HG03064 (cell line): ENCODE results near the gene EREG.
A peak's percentile ranks its signal among the peaks of the same experiment; 100 is the strongest.
"Not testable (repeated sequence)": the region's sequence is repeated elsewhere in the genome, so short reads cannot be mapped to it uniquely, and the experiment has no call there.

Experiments
- ATAC-seq: cut with Tn5 transposase; IDR thresholded peaks from one replicate; pipeline ENCODE4 v1.9.1; 2021; ENCODE audit warnings: low read depth; ENCODE audit not compliant: unreplicated experiment

Gene EREG

GRCh38 chr4:74340421-74340820, 24.5 kb upstream of the EREG start:
- not testable (repeated sequence) for ATAC-seq

- ATAC-seq, result no peak
Measured at GRCh38 chr4:74344031-74344430, 20.9 kb upstream of the EREG start.

GRCh38 chr4:74353858-74354257, 11.1 kb upstream of the EREG start:
- no peak for ATAC-seq

GRCh38 chr4:74357965-74358364, 7.0 kb upstream of the EREG start:
- no peak for ATAC-seq

DNA sequence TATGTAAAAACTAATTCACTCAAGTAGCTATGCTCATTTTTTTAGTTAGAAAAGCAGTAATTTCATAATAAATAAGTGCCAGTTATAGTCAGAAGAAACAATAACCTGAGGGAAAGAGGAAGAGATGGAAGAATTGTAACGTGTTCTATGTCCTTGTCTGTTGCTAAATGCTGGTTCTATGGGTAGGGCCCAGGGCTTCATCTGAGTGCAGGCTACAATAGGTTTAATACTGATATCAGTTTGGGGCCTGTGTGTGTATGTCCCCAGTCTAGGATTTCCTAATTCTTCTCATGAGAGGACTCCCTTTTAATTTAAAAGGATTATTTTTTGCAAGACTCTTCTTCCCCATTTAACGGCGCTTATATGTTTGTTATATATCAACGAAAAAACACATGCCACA, 3.3 kb upstream of the EREG start:
- ATAC-seq, result no peak

- ATAC-seq, result no peak
Measured at GRCh38 chr4:74362347-74362746, 2.6 kb upstream of the EREG start.

GRCh38 chr4:74364256-74364651, 691 bp upstream of the EREG start:
- no peak for ATAC-seq

- no peak for ATAC-seq
Measured at GRCh38 chr4:74365761-74366160, 816 bp downstream of the EREG start.

GRCh38 chr4:74366367-74366911, 1.5 kb downstream of the EREG start:
- peak; percentile 50 for ATAC-seq

- no peak for ATAC-seq
Measured at GRCh38 chr4:74367656-74368290, 2.8 kb downstream of the EREG start.

- ATAC-seq, result no peak
Measured at GRCh38 chr4:74368596-74368995, 3.7 kb downstream of the EREG start.

DNA sequence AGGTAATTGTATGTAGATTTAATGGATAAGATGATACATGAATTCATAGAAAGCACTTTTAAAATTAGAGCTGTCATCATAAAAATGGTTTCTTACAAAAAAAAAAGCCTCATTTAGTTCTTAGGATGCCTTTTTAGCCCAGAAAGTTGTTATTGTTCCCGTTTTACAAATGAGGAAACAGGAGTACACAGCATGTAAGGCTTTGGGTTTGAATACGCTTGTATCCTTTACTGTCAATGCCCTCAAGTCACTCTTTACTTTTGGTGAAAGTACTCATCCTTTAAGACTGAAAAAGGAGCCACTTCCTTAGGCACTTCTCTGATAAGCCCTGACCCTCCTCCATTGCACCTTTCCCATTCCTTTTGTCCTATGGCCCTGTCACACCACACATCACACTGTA, 4.9 kb downstream of the EREG start:
- no peak for ATAC-seq

DNA sequence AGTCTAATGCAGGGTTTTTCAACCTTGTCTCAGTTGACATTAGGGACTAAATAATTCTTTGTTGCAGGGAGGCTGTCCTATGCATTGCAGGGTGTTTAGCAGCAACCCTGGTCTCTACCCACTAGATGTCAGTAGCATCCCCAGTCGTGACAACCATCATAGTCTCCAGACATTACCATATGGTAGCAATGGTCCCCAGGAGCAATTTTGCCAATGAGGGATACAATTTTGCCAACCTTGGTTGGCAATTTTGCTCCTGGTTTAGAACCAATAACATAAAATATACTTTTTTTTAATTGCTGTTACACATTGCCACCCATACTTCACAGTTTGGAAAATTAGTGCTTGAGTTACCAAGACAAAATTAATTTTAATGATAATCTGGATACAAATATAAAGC, 6.0 kb downstream of the EREG start:
- ATAC-seq, result peak; percentile 65

DNA sequence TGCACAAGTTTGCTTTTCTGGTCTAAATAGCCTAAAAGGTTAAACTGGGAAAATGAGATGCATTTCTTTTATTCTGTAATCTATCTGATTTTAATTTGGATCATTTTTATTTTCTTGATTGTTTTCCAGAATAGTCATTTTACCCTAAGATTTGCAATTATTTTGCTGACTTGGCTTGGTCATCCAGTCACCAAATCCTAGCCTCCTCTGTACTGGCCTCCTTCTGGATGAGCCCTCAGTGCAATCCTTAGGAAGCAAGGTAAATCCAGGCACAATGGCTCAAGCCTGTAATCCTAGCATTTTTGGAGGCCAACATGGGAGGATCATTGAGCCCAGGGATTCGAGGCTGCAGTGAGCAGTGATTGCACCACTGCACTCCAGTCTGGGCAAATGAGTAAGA, 9.2 kb downstream of the EREG start:
- ATAC-seq, result no peak

- no peak for ATAC-seq
Measured at GRCh38 chr4:74374561-74375327, 9.8 kb downstream of the EREG start.

DNA sequence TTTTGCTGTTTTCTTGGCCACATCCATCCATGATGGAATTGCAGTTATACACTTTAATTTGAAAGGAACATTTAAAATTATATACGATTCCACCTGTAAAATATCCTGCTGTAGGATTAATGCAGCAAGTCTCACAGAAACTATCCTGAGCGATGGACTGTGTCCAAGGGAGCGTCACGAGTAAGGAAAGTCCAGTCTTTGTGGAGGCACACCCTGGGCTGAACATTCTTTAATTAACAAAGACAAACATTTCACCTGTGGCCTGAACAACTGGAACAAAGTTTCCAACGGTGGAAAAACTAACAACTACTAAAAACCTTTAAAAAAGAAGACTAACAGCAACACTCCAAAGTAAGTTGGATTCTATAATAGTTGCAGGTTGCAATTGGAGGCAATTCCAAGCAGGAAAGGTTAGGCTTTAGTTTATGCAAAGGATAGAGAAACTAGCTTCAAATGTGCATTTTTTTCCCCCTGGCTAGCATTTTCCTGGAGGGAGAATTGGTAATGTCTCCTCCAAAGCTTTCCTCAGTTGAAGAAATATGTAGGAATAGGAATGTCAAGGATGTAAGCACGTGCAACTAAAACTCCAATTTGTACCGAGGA, 11.0 kb downstream of the EREG start:
- ATAC-seq, result no peak

DNA sequence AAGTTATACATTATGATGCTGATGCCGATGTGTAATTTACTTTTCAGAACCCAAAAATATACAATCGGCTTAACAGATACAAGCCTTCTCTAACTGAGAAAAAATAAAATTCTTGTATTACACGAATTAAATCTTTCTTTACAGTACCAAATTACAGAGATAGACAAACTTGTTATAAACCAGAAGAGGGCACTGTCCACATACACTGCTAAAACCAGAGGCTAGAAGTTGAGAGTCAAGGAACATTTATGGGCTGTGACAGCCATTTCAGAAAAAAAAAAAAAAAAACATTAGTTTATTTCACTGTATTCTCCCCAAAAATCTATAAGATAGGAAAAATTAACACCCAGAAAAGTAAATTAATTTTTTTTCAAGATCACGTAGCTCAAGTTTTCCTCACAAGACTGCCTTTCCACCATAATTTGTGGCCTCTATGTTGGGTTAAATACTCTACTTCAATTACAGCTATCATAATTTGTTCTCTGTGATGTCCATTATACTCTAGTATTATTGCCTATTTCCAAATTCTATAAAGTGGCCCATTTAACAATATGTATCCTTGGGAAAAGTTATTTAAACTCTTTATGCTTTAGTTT, 12.0 kb downstream of the EREG start:
- no peak for ATAC-seq

DNA sequence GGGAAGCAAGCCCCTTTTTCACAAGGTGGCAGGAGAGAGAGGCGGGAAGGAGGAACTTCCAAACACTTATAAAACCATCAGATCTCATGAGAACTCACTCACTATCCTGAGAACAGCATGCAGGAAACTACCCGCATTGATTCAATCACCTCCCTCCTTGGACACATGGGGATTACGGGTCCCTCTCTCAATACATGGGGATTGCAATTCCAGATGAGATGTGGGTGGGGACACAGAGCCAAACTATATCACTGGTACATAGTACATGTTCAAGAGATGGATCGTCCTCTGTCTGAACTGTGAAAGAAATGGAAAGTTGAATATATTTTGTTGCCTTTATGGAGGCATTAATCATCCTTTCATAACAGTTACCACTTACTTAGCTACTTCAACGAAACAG, 12.8 kb downstream of the EREG start:
- no peak for ATAC-seq

DNA sequence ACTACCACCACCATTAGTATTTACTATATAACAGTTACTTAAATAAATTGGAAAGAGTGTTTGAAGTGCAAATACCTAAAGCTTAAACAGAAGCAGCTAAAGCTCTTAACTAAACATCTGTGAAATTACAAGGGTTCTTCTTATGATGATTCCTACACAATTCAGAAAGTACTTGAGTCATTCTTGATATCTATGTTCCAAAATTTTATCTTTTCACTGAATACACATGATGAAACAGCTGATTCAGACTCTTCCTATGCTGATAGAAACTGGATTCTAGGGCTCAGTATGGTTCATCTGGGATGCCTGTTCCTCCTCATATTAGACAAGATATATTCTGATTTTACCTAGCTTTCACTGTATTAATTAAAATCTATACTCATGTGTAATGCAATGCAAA, 13.6 kb downstream of the EREG start:
- ATAC-seq, result no peak

GRCh38 chr4:74379912-74380311, 15.0 kb downstream of the EREG start:
- ATAC-seq, result no peak

GRCh38 chr4:74385386-74385785, 20.4 kb downstream of the EREG start:
- no peak for ATAC-seq
